Keratinocyte (primary cell): ENCODE data around the gene MAST3.

Source experiments
- CTCF ChIP-seq, 3 experiments: IDR thresholded peaks in 1 of 3; conservative IDR thresholded peaks in 1 of 3; optimal IDR thresholded peaks in 1 of 3; 2 replicates in 2 of 3; 3 replicates in 1 of 3; pipeline versions ENCODE3 to v1.5.1; 2011; ENCODE audit warnings: low read length in 3 of 3, mild to moderate bottlenecking in 3 of 3, moderate library complexity in 2 of 3, control low read depth in 1 of 3, inconsistent platforms in 1 of 3; ENCODE audit not compliant: insufficient read depth in 2 of 3; ENCODE audit errors: extremely low read depth in 1 of 3
- EZH2 ChIP-seq: IDR thresholded peaks from one replicate; pipeline ENCODE4 v1.6.1; 2012; ENCODE audit warnings: inconsistent platforms, mild to moderate bottlenecking, low read length, moderate library complexity

GRCh38 chr19:18191640-18192062, 94.1 kb downstream of the MAST3 start:
- TF ChIP-seq CTCF (optimal IDR thresholded peaks at IDR 0.05 in 1 of 3, IDR thresholded peaks at IDR 0.05 in 1 of 3, conservative IDR thresholded peaks at IDR 0.05 in 1 of 3; ENCODE audit: extremely low read depth in 1 of 3, insufficient read depth in 2 of 3, low read length in 3 of 3): no peak
- TF ChIP-seq EZH2: no peak
